Liver (tissue), 3 donors: ENCODE measurements around the gene HS6ST3.

Experiments used
- GABPA ChIP-seq, 2 donors: IDR thresholded peaks in 1 of 2; conservative IDR thresholded peaks in 1 of 2; 2 replicates each; pipeline ENCODE4 v1.6.1; 2016; ENCODE audit warnings: antibody characterized with exemption in 2 of 2, mild to moderate bottlenecking in 1 of 2, moderate library complexity in 1 of 2
- RAD21 ChIP-seq, 2 donors: IDR thresholded peaks; 2 replicates each; pipeline ENCODE4 v1.6.1; 2016; ENCODE audit warnings: antibody characterized with exemption in 2 of 2, mild to moderate bottlenecking in 2 of 2
- TAF1 ChIP-seq: conservative IDR thresholded peaks from 2 replicates; pipeline ENCODE4 v1.6.1; 2016; ENCODE audit warnings: antibody characterized with exemption, mild to moderate bottlenecking
- YY1 ChIP-seq: IDR thresholded peaks from 2 replicates; pipeline ENCODE4 v1.6.1; 2016; ENCODE audit warnings: antibody characterized with exemption, mild to moderate bottlenecking
- TF ChIP-seq, protein P1 (sequence below): fragments of 150-350 bp; IDR thresholded peaks from 2 replicates; pipeline ENCODE4 v1.5.1; 2017; ENCODE audit warnings: improper control_type of control experiment, low read depth, low read length; ENCODE audit not compliant: missing input control
- TF ChIP-seq, protein P2 (sequence below): IDR thresholded peaks from 2 replicates; pipeline ENCODE4 v1.6.1; 2016; ENCODE audit warnings: antibody characterized with exemption
- TF ChIP-seq, protein P3 (sequence below): IDR thresholded peaks from 2 replicates; pipeline ENCODE4 v1.6.1; 2016; ENCODE audit warnings: antibody characterized with exemption
- TF ChIP-seq, protein P4 (sequence below): IDR thresholded peaks from 2 replicates; pipeline ENCODE4 v1.6.1; 2016; ENCODE audit warnings: antibody characterized with exemption, mild to moderate bottlenecking
- donor health status: healthy.
- donor health status: healthy.

DNA sequence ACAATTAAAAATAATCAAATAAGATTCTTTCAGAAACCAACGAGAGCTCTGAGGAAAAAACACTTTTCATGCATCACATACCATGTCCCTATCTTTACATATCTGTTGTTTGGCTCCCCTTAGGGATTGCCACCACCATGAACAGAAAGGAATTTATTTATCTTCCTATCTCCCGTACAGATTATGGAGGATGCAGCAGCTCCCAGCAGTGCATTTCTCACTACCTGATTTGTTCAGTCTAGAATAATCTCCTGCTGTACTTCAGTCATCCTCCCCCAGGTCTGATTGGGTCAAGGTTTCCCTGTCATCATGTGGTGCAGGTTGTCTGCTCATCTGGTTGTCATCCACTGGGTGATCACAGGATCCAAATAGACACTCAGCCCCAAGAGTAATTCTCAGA is 453.1 kb downstream of the HS6ST3 start:
- TF ChIP-seq, protein P1, sequence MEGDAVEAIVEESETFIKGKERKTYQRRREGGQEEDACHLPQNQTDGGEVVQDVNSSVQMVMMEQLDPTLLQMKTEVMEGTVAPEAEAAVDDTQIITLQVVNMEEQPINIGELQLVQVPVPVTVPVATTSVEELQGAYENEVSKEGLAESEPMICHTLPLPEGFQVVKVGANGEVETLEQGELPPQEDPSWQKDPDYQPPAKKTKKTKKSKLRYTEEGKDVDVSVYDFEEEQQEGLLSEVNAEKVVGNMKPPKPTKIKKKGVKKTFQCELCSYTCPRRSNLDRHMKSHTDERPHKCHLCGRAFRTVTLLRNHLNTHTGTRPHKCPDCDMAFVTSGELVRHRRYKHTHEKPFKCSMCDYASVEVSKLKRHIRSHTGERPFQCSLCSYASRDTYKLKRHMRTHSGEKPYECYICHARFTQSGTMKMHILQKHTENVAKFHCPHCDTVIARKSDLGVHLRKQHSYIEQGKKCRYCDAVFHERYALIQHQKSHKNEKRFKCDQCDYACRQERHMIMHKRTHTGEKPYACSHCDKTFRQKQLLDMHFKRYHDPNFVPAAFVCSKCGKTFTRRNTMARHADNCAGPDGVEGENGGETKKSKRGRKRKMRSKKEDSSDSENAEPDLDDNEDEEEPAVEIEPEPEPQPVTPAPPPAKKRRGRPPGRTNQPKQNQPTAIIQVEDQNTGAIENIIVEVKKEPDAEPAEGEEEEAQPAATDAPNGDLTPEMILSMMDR: no peak
- no peak for TF ChIP-seq GABPA (IDR thresholded peaks at IDR 0.05 in 1 of 2, conservative IDR thresholded peaks at IDR 0.05 in 1 of 2)
- TF ChIP-seq, protein P2, sequence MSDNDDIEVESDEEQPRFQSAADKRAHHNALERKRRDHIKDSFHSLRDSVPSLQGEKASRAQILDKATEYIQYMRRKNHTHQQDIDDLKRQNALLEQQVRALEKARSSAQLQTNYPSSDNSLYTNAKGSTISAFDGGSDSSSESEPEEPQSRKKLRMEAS: no peak
- no peak for TF ChIP-seq YY1
- TF ChIP-seq RAD21 (IDR thresholded peaks at IDR 0.05): no peak
- no peak for TF ChIP-seq TAF1
- TF ChIP-seq, protein P3, sequence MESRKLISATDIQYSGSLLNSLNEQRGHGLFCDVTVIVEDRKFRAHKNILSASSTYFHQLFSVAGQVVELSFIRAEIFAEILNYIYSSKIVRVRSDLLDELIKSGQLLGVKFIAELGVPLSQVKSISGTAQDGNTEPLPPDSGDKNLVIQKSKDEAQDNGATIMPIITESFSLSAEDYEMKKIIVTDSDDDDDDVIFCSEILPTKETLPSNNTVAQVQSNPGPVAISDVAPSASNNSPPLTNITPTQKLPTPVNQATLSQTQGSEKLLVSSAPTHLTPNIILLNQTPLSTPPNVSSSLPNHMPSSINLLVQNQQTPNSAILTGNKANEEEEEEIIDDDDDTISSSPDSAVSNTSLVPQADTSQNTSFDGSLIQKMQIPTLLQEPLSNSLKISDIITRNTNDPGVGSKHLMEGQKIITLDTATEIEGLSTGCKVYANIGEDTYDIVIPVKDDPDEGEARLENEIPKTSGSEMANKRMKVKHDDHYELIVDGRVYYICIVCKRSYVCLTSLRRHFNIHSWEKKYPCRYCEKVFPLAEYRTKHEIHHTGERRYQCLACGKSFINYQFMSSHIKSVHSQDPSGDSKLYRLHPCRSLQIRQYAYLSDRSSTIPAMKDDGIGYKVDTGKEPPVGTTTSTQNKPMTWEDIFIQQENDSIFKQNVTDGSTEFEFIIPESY: no peak
- TF ChIP-seq, protein P4, sequence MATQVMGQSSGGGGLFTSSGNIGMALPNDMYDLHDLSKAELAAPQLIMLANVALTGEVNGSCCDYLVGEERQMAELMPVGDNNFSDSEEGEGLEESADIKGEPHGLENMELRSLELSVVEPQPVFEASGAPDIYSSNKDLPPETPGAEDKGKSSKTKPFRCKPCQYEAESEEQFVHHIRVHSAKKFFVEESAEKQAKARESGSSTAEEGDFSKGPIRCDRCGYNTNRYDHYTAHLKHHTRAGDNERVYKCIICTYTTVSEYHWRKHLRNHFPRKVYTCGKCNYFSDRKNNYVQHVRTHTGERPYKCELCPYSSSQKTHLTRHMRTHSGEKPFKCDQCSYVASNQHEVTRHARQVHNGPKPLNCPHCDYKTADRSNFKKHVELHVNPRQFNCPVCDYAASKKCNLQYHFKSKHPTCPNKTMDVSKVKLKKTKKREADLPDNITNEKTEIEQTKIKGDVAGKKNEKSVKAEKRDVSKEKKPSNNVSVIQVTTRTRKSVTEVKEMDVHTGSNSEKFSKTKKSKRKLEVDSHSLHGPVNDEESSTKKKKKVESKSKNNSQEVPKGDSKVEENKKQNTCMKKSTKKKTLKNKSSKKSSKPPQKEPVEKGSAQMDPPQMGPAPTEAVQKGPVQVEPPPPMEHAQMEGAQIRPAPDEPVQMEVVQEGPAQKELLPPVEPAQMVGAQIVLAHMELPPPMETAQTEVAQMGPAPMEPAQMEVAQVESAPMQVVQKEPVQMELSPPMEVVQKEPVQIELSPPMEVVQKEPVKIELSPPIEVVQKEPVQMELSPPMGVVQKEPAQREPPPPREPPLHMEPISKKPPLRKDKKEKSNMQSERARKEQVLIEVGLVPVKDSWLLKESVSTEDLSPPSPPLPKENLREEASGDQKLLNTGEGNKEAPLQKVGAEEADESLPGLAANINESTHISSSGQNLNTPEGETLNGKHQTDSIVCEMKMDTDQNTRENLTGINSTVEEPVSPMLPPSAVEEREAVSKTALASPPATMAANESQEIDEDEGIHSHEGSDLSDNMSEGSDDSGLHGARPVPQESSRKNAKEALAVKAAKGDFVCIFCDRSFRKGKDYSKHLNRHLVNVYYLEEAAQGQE: no peak
